ENCODE measurements around the gene USP17L28.
"Not testable (repeated sequence)": the region's sequence is repeated elsewhere in the genome, so short reads cannot be mapped to it uniquely, and the experiment has no call there.

- TF ChIP-seq CTCF (IDR thresholded peaks at IDR 0.05; ENCODE audit: low read depth, low read length); POLR2A (IDR thresholded peaks at IDR 0.05; ENCODE audit: extremely low read depth, insufficient read length); MAX (IDR thresholded peaks at IDR 0.05; ENCODE audit: low read depth, low read length): not testable (repeated sequence)
Measured at GRCh38 chr4:9379881-9380280, 31.2 kb downstream of the USP17L28 start.
